Ovary (tissue), 3 donors: ENCODE results near the gene LRMDA.

Experiments
- CTCF ChIP-seq, 3 donors: fragments of 450-650 bp in 2 of 3; fragments of 200-600 bp in 1 of 3; IDR thresholded peaks; one replicate each; pipeline versions ENCODE4 v1.5.1 to v1.8.0; 2016 to 2022; ENCODE audit warnings: antibody characterized with exemption in 3 of 3, mild to moderate bottlenecking in 1 of 3
- POLR2A ChIP-seq: fragments of 450-650 bp; IDR thresholded peaks from one replicate; pipeline ENCODE4 v1.6.1; 2017; ENCODE audit warnings: antibody characterized with exemption, mild to moderate bottlenecking, moderate library complexity
- donor health status: DM: no; HTN: no; CAD: no.

GRCh38 chr10:75838486-75838885, 407.1 kb downstream of the LRMDA start:
- TF ChIP-seq POLR2A: no peak
- TF ChIP-seq CTCF (IDR thresholded peaks at IDR 0.05): no peak
